DMS 273 (cell line): ENCODE measurements around the gene RSPH10B2.
A peak's percentile ranks its signal among the peaks of the same experiment; 100 is the strongest.
"Not testable (repeated sequence)": the region's sequence is repeated elsewhere in the genome, so short reads cannot be mapped to it uniquely, and the experiment has no call there.

Source experiments
- DNase-seq: peaks from one replicate; lab custom pipeline; 2025; ENCODE audit not compliant: unreplicated experiment; lab: John Stamatoyannopoulos, UW

Gene RSPH10B2

GRCh38 chr7:6842278-6842921, 88.5 kb downstream of the RSPH10B2 start:
- peak; percentile 45 for DNase-seq

GRCh38 chr7:6843092-6843491, 89.2 kb downstream of the RSPH10B2 start:
- not testable (repeated sequence) for DNase-seq

- not testable (repeated sequence) for DNase-seq
These were observed 89.8 kb downstream of the RSPH10B2 start for GRCh38 chr7:6843654-6844053.

GRCh38 chr7:6845971-6846449, 92.1 kb downstream of the RSPH10B2 start:
- not testable (repeated sequence) for DNase-seq

- DNase-seq: not testable (repeated sequence)
These were observed 93.8 kb downstream of the RSPH10B2 start for GRCh38 chr7:6847751-6848150.
